BE2C (cell line): ENCODE data around the gene CACNA1G.
A peak's percentile ranks its signal among the peaks of the same experiment; 100 is the strongest.

Source experiments
- DNase-seq: peaks from one replicate; pipeline ENCODE4 v3.0.0-alpha.2; 2020
- H3K27me3 ChIP-seq: fragments of 250-450 bp; sonication (Bioruptor Pico); 2 replicates; pipeline ENCODE4 v1.5.1; 2020; ENCODE audit warnings: mild to moderate bottlenecking
- H3K36me3 ChIP-seq: fragments of 250-450 bp; sonication (Bioruptor Pico); 2 replicates; pipeline ENCODE4 v1.5.1; 2020; ENCODE audit warnings: mild to moderate bottlenecking
- H3K4me1 ChIP-seq: fragments of 250-450 bp; sonication (Bioruptor Pico); 2 replicates; pipeline ENCODE4 v1.5.1; 2020
- H3K4me3 ChIP-seq: 2 replicates; pipeline ENCODE4 v1.5.1; 2011; ENCODE audit warnings: low read depth, low read length
- H3K9me3 ChIP-seq: fragments of 250-450 bp; sonication (Bioruptor Pico); 2 replicates; pipeline ENCODE4 v1.5.1; 2020
- CTCF ChIP-seq: IDR thresholded peaks from 2 replicates; pipeline ENCODE4 v1.5.1; 2012; ENCODE audit warnings: mild to moderate bottlenecking, low read depth, low read length

CACNA1G gene

GRCh38 chr17:50676065-50676975, 115.8 kb downstream of the CACNA1G start:
- Histone ChIP-seq H3K27me3 (no peaks in the 10 kb centered on the region), H3K4me3 (no peak overlapping the region), H3K9me3 (no peaks in the 10 kb centered on the region), H3K4me1 (no peaks in the 10 kb centered on the region), H3K36me3 (no peaks in the 10 kb centered on the region)
- TF ChIP-seq CTCF: no peak
- peak; percentile 1 for DNase-seq
